Measurements from ENCODE around the gene TSSK3. TPM values are rescaled to one million over a fixed set of nuclear protein-coding genes. Genes with fewer than 3 reads are reported as not detected.

Gene TSSK3
- total and polyA plus RNA-seq, 8 donors: 0.43 to 0.92 TPM; not detected in 6

- Histone ChIP-seq H3K36me3 (no peaks in the 10 kb centered on the region), H3K4me1 (peaks cover 5 to 9% (median 8%) of the 10 kb centered on the region in 4 donors), H3K9me3 (no peaks in the 10 kb centered on the region), H3K4me3 (no peak overlapping the region), H3K27me3 (no peaks in the 10 kb centered on the region), H3K27ac (peak overlapping the region; percentile 33 to 78 (median 62))
- TF ChIP-seq EP300 (IDR thresholded peaks at IDR 0.05) (no peak), POLR2AphosphoS5 (IDR thresholded peaks at IDR 0.05) (peak in 1 of 3 donors; percentile 63), POLR2A (IDR thresholded peaks at IDR 0.05) (no peak)
- TF ChIP-seq, protein P1, sequence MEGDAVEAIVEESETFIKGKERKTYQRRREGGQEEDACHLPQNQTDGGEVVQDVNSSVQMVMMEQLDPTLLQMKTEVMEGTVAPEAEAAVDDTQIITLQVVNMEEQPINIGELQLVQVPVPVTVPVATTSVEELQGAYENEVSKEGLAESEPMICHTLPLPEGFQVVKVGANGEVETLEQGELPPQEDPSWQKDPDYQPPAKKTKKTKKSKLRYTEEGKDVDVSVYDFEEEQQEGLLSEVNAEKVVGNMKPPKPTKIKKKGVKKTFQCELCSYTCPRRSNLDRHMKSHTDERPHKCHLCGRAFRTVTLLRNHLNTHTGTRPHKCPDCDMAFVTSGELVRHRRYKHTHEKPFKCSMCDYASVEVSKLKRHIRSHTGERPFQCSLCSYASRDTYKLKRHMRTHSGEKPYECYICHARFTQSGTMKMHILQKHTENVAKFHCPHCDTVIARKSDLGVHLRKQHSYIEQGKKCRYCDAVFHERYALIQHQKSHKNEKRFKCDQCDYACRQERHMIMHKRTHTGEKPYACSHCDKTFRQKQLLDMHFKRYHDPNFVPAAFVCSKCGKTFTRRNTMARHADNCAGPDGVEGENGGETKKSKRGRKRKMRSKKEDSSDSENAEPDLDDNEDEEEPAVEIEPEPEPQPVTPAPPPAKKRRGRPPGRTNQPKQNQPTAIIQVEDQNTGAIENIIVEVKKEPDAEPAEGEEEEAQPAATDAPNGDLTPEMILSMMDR (IDR thresholded peaks at IDR 0.05): peak in 5 of 7 experiments; percentile 72 to 89 (median 82)
- WGBS, 5 donors: 30 to 38% (median 35%) methylated on average over 9 to 13 of the region's 13 CpGs
- DNase-seq: peak; percentile 88 to 93
- intact Hi-C loops (cut with DNase I; ENCODE audit: low total_unique reads): no loop called here
Measured at GRCh38 chr1:32400876-32401631, 38.7 kb downstream of the TSSK3 start.

GRCh38 chr1:32404946-32405345, 42.6 kb downstream of the TSSK3 start:
- Histone ChIP-seq H3K4me1 (peaks cover 5 to 9% (median 8%) of the 10 kb centered on the region in 4 donors), H3K27ac (no peak overlapping the region), H3K36me3 (no peaks in the 10 kb centered on the region), H3K4me3 (no peak overlapping the region), H3K27me3 (no peaks in the 10 kb centered on the region), H3K9me3 (no peaks in the 10 kb centered on the region)
- no peak for TF ChIP-seq POLR2AphosphoS5 (IDR thresholded peaks at IDR 0.05)
- TF ChIP-seq EP300 (IDR thresholded peaks at IDR 0.05): no peak
- TF ChIP-seq POLR2A (IDR thresholded peaks at IDR 0.05): no peak
- TF ChIP-seq, protein P1 (IDR thresholded peaks at IDR 0.05): no peak
- no peak for DNase-seq
- 38 to 46% (median 39%) methylated on average over 2 of the region's 2 CpGs for WGBS, 5 donors
- intact Hi-C loops (cut with DNase I; ENCODE audit: low total_unique reads): no loop called here

DNA sequence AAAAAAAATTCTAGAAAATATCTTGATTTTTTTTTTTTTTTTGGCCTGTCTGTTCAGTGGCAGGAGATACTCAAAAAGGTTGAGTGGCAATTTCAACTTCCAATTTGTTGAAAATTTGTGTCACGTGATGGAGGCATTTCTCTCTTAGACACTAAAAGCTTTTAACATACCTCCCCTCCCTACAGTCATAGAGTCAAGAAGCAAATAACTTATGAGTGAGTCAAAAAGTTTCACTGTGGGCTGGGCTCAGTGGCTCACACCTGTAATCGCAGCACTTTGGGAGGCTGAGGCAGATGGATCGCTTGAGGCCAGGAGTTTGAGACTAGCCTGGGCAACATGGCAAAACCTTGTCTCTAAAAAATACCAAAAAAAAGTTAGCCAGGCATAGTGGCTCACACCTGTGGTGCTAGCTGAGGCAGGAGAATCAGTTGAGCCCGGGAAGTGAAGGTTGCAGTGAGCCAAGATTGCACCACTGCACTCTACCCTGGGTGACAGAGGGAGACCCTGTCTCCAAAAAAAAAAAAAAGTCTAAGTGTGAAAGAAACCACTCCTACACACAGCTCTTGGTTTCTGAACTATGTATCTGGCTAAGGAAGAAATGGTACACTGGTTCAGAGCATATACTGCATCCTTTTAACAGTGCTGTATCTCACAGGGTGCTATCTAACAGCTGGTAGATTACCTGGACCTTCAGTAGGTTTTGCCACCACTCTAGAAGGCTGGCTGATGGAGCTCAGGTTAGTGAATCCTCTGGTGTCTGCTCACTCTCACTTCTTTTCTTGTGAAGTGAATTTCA, 43.5 kb downstream of the TSSK3 start:
- H3K9me3 ChIP-seq: no peaks in the 10 kb centered on the region
- no peaks in the 10 kb centered on the region for H3K27me3 ChIP-seq
- H3K27ac ChIP-seq: no peak overlapping the region
- no peak overlapping the region for H3K4me3 ChIP-seq
- TF ChIP-seq POLR2AphosphoS5 (IDR thresholded peaks at IDR 0.05) (no peak), EP300 (IDR thresholded peaks at IDR 0.05) (no peak), POLR2A (IDR thresholded peaks at IDR 0.05) (no peak)
- TF ChIP-seq, protein P1 (IDR thresholded peaks at IDR 0.05): no peak
- DNase-seq: no peak
- peaks cover 2 to 5% (median 4%) of the 10 kb centered on the region in 4 donors for H3K4me1 ChIP-seq
- 84 to 91% (median 88%) methylated on average over 4 of the region's 4 CpGs for WGBS, 5 donors
- H3K36me3 ChIP-seq: no peaks in the 10 kb centered on the region
- intact Hi-C loops (cut with DNase I; ENCODE audit: low total_unique reads): no loop called here

- Histone ChIP-seq H3K9me3 (no peaks in the 10 kb centered on the region), H3K36me3 (no peaks in the 10 kb centered on the region), H3K4me3 (no peak overlapping the region), H3K27ac (no peak overlapping the region), H3K27me3 (no peaks in the 10 kb centered on the region), H3K4me1 (no peaks in the 10 kb centered on the region)
- 75 to 89% (median 80%) methylated on average over 4 of the region's 4 CpGs for WGBS, 5 donors
- no peak for DNase-seq
- intact Hi-C loops (cut with DNase I; ENCODE audit: low total_unique reads): no loop called here
- no peak for TF ChIP-seq POLR2AphosphoS5 (IDR thresholded peaks at IDR 0.05)
- no peak for TF ChIP-seq EP300 (IDR thresholded peaks at IDR 0.05)
- TF ChIP-seq, protein P1 (IDR thresholded peaks at IDR 0.05): no peak
- TF ChIP-seq POLR2A (IDR thresholded peaks at IDR 0.05): no peak
Measured at GRCh38 chr1:32406629-32407111, 44.3 kb downstream of the TSSK3 start.
